MV-4-11 (cell line): ENCODE data around the gene CCNYL1.

Experiments
- DNase-seq: peaks from one replicate; lab custom pipeline; 2025; lab: John Stamatoyannopoulos, UW

CCNYL1 gene

DNA sequence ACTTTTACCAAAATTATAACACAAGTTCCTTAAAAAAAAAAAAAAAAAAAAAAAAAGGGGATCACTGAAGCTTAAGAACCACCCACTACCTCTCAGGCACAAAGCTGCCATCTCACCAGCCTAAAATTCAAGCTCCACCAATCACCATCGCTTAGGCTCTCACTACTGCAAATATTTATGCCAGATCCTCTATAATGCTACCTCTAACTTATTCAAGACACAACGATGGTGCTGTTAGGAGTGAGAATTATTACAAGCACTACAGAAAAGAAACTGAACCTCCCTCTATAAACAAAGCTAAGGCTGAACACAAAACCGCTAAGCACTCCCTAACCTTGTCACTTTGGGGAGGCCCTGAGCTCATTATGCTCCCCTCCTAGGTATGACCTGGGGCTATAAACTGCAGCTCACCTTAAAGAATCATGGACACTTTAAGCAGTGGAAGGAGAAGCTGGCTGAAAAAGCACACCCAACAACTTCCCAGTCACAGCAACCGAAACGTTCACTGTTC, 54.7 kb downstream of the CCNYL1 start:
- DNase-seq = no peak

DNA sequence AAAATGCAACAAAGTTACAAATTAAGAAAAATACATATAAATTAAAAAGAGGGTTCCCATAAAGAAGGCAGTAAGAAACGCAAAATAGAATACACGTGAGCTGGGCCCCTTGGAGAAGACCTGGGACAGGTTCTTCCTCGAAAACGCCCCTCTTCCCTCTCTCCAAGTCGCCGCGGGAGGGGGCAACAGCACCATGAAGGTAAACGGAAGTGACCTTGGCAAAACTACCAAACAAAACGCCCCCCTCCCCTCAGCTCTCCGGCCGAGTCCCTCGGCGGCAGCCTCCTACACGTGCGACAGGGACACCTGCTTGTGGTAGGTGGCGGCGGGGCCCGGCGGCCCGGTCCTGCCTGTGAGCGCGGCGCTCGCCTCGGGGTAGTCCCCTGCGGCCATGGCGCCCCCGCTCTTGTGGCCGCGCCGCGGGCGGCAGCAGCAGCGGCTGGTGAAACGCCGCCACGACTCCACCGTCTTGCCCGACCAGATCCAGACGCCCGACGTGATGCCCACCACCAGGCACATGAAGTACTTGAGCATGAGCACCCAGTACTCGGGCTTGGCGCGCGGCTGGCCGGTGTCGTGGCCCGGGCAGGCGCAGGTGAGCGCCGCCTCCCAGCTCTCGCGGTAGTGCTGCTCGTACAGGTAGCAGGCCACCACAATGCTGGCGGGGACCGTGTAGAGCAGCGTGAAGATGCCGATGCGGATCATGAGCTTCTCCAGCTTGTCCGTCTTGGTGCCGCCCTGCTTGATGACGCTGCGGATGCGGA, 55.4 kb downstream of the CCNYL1 start:
- DNase-seq = no peak

DNA sequence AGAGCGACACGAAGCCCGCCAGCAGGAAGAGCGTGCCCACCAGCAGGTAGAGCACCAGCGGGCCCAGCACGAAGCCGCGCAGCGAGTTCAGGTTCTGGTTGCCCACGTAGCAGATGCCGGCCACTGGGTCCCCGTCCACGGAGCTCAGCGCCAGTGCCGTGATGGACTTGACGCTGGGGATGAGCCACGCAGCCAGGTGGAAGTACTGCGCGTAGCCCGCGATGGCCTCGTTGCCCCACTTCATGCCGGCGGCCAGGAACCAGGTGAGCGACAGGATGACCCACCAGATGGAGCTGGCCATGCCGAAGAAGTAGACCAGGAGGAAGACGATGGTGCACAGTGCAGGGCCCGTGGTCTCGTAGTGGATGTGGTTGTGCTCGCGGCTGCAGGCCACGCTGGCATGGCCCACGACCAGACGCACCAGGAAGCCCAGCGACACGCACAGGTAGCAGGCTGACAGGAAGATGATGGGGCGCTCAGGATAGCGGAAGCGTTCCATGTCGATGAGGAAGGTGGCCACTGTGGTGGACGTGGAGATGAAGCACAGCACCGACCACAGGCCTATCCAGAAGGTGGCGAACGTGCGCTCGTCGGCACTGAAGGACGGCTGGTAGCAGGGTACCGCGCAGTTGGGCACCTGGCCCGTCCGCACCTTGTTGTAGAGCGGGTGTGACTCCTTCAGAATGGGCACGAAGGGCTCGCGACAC, 56.2 kb downstream of the CCNYL1 start:
- no peak for DNase-seq

DNA sequence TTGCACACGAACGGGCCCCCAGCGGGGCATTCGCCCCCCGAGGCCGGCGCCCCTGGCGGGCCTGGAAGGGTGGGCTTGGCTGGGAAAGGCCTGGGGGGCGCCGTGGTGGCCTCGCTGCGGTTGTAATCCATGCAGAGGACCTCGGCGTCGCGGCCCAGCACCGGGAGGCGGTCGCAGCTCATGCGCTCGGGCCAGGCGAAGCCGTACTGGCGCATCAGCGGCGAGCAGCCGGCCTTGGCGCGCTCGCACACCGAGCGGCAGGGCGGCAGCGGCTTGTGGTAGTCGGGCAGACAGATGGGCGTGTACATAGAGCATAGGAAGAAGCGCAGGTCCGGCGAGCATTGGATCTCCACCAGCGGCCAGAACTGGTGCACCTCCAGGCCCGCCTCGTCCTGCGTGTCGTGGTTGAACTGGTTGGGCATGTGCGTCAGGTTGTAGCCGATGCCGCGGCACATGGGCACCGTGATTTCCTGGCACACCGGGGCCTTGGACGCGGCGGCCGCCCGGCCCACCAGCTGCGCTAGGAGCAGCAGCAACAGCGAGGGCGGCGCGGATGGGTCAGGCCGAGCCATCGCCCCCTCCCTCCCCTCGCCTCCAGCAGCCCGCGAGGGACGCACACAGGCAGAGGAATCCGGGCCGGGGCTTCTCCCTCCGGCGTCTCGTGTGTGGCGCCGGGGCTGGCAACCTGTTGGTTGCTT, 56.9 kb downstream of the CCNYL1 start:
- no peak for DNase-seq

DNA sequence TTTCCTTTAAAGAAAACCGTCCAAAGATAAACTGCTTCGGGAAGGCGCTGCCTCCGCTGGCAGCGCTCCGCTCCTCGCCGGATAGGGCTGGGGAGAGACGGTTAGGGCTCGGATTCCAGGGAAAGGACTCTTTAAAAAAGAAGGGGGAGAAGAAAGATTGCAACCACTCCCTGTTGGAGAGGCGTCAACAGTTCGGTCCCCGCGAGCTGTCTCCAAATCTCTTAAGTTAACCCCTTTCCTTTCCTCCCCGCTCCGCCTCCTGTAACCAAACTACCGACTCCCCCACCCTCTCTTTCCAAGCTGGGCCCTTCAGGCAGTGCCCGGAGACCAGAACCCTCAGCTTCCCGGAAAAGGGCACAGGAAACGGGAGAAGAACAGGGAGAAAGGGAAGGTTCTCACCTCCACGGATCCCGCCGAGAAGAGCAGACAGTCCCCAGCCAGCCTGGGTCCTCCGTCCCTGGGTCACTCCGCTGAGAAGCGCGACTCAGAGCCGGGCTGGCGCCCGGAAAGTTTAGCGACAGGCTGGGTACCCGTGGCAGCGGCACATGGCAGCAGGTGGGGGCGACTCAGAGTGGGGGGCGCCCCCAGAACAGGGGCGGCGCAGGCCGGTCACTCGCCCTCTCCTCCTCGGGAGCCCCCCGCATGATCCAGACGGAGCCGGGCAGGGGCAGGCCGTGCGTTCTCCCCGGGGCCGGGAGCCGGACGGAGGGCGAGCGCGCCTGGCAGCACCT, 57.6 kb downstream of the CCNYL1 start:
- DNase-seq = no peak

DNA sequence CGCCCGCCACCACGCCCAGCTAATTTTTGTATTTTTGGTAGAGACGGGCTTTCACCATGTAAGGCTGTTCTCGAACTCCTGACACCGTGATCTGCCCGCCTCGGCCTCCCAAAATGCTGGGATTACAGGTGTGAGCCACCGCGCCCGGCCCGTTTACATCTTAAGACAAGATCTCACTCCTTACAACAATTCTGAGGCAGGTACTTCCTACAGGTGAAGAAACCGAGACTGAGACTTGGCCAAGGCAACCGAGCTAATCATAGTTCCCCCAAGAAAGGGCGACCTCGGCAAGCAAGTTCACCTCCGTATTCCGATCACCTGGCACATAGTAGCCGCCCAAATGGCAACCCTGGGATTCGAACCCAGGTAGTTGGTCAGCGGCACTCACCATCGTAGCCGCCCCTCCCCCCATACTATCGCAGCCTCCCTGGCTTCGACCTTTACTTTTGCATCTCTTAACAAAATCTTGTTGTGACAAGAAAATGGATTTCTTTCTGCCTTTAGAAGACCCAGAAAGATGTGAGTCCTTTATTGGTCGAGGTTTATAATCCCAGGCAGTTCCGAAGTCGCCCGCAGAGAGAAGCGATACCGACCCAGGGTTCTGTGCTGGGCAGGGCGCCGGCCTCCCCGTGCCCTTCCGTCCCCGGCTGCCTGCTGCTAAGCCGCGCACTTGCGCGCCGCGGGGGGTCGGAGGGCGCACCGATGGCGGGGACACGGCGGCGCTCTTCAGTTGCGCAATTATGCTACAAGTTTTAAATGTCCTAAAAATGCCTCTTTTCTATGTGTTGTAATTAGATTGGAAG, 59.4 kb downstream of the CCNYL1 start:
- DNase-seq = peak; percentile 64

DNA sequence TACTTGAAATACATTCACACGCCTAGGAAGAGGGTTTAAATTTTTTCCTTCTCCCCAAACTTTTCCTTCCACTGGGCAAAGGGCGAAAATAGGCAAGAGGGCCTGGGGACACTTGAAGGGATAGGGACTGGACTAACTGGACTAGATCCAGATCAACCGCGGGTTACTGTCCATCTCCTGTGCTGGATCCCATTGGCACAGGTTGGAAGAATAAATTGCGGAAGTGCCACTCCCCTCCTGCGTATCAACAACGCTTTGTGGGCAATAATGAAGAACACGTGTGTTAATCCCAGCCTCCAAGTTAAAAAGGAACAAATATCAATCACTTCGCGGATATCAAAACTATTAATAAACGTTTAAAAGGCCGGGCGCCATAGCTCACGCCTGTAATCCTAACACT, 60.0 kb downstream of the CCNYL1 start:
- peak; percentile 45 for DNase-seq

DNA sequence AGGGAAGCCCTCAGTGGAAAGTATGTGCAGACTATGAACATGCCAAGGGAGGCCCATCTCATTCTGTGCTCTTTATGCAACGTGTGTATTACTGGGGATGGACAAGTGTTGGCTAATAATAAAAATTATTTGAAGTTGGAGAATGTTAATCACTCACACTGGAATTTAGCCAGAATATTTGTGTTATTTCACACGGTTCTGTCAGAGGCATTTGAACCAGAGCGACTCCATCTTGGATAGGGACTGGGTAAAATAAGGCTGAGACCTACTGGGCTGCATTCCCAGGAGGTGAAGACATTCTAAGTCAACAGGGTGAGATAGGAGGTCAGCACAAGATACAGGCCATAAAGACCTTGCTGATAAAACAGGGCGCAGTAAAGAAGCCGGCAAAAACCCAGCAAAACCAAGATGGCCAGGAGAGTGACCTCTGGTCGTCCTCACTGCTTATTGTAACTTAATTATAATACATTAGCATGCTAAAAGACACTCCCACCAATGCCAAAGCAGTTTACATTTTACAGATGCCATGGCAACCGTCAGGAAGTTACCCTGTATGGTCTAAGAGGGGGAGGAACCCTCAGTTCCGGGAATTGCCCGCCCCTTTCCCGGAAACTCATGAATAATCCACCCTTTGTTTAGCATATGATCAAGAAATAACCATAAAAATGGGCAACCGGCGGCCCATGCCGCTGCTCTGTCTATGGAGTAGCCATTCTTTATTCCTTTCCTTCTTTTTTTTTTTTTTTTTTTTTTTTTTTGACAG, 60.8 kb downstream of the CCNYL1 start:
- DNase-seq = peak; percentile 68

DNA sequence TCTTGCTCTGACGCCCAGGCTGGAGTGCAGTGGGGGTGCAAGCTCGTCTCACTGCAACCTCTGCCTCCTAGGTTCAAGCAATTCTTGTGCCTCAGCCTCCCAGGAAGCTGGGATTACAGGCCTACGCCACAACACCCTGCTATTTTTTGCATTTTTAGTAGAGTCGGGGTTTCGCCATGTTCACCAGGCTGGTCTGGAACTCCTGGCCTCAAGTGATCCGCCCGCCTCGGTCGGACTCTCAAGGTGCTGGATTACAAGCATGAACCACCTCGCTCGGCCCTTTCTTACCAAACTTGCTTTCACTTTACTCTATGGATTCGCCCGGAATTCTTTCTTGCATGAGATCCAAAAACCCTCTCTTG, 61.4 kb downstream of the CCNYL1 start:
- no peak for DNase-seq

DNA sequence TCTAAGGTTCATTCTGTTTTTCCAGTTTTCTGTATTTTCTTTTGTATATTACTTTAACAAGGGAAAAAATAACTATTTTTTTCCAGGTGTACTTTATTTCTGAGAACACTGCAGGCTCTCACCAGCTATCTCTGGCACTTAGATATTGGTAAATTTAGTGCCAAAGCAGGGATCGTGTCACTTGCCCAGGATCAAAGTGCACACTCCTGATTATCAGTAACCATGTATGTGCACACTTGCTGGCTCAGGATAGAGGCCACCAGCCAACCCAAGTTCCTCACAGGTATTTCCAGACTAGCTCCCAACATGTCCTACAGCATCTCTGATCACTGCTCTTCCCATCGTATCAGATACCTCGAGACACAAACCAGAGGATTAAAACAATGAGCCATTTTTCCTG, 64.0 kb downstream of the CCNYL1 start:
- no peak for DNase-seq

DNA sequence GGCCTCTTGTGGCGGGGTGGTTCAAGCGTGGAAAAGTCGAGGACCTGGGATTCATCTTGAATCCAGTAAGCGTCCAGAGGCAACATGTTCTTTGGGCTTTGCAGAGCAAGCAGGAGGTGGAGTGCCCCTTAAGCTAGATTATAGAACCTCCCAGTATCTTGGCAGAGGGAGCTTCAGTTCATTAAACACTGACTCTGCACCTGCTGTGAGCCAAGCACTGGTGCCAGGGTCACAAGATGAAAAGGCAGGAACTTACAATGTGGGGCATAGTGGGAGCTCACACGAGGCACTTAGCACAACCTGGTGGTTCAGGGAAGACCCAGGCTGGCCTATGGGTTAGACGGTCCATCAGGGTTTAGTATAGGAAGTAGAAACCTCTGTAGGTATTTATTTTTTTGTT, 65.7 kb downstream of the CCNYL1 start:
- no peak for DNase-seq

DNA sequence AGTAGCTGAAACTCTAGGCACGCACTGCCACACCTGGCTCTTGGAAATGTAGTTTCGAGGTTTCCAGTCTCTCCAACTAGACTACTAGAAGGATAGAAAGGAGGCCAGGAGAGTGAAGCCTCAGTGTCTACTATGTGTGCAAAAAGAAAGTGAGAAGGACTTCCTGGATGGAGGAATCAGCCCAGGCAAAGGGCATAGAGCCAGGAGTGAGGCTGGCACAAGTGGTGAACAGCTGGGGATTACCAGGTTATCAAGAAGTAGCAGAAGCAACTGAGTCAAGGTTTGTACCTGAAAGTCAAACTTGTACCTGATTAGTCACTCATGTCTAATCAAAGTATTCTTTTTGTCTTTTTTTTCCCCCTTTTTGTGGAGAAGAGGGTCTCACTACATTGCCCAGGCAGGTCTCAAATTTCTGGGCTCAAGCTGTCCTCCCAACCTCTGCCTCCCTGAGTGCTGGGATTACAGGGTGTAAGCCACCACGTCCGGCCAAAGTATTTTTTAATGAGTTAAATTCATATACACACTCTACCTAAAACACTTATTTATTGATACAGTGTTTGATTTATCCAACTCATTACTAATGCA, 67.0 kb downstream of the CCNYL1 start:
- DNase-seq = no peak

DNA sequence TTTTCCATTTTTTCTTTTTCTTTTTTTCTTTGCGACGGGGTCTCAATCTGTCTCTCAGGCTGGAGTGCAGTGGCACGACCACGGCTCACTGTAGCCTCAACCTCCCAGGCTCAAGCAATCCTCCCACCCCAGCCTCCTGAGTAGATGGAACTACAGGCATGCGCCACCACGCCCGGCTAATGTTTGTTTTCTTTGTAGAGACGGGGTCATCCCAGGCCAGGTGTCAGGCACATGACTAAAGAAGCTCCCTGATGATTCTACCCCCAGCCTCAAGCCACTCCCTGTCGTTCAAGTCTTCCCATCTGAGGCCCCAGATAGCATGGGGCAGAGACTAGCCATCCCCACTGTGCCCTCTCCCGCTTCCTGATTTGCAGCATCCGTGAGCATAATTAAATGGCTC, 68.1 kb downstream of the CCNYL1 start:
- DNase-seq = no peak

DNA sequence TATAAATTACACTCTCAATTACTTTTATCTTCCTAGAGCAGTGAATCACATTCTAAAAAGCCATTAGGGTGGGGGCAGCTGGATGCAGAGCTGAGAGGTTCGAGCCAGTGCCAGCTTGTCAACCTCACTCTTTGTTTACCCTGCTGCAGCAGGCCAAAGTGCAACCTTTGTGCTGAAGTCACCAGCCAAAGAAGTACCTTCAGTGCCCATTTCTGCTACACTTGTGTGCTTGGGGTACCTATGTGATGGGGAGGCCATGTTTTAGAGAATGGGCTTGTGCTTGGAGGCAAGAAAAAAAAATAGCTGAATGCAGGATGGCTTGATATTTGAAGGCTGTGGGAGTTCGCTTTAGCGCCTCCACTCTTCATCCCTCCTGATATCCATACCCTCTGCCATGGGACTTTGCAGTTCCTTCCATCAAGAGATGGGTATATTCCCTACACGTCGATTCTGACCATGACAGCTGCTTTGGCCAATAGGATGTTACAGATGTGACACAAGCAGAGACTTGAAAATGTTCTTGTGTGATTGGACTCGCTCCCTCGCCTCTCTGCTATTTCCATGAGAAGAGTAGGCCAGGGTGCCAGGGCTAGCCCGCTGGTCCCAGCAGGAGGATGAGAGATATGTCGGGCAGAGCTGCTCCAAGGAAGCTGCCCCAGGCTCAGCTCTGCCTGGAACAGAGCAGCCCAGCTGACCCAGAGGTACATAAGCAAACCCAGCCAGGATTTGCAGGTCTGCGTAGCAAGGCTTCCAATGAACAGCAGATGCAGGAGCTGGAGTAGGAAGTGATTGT, 71.0 kb downstream of the CCNYL1 start:
- DNase-seq = no peak

DNA sequence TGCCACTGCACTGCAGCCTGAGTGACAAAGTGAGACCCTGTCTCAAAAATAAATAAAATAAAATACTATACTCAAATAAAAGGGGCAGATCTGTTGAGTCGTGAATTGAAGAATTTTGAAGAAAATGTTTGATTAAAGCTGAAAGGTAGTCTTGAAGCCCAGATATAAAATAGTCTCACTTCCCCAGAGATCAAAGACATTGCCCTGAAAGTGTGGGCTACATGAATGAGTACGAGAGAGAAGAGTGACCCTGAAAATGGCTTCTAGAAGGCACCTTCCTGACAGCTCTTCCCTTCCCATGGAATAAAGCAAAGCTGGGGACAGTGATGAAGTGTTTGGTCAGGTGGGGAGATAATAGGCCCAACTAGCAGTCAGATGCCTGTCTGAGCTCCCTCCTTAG, 72.1 kb downstream of the CCNYL1 start:
- DNase-seq = no peak

DNA sequence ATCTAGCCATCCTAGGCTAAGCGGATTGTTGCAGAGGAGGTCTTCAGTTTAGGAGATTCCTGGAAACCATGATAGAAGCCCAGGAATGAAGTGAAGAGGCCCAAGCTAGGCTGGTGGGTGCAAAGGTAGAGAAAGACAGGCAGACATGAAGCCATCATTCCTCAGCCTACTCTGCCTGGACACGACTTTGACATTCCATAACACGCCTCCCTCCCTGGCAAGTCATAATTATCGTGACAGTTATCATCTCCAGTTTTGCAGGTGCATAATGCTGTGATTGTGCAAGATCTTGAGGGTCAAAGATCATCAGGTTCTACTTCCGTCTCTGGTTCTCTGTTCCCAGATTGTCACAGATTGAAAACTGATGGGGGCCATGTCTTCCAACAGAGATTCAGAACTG, 73.5 kb downstream of the CCNYL1 start:
- peak; percentile 21 for DNase-seq

DNA sequence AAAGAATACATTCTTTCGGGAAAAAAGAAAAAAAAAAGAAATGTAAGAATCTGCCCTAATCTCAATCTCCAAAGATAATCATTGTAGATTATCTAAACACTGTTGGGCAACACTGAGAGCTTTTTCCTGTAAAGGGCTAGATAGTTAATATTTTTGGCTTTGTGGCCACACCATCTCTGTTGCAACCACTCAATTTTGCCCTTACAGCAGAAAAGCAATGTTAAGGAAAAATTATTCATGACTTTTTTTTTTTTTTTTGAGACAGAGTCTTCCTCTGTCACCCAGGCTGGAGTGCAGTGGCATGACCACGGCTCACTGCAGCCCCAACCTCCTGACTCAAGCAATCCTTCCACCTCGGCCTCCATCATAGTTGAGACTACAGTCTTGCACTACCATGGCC, 75.6 kb downstream of the CCNYL1 start:
- DNase-seq = peak; percentile 91

DNA sequence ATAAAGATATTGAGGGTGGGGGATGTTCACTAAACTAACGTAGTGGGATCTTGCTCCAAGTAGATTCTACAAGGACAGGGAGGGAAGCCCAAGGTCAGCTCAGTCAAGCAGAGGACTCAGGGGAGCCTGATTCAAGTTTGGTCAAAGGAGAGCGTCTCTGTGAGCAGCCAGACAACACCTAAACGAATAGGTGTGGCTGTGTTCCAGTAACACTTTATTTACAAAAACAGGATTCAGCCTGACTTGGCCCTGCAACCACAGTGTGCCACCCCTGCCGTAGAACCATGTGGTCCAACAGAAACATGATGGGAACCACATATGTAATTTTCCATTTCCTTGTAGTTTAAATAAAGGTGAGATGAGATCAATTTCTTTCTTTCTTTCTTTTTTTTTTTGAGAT, 76.4 kb downstream of the CCNYL1 start:
- DNase-seq = no peak

DNA sequence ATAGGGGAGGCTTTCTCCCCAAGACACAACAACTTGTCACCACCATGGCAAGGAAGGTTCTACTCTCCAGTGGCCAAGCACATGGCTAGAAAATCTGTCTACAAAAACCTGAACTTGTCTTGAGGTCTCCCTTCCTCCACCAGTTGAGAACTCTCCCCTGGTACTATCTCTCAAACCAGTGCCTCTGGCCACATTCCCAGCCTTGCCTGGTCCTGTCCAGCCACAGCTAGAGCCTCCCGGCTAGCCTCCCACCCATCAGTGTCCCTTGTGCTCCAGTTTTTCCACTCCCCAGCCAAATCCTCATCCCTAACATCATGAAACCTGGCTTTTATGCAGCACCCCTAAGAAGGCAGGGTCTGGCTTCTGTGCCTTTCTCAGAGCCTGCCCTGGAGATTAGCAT, 79.5 kb downstream of the CCNYL1 start:
- DNase-seq = no peak
